ENCODE results near the gene TIMM8B.
A peak's percentile ranks its signal among the peaks of the same experiment; 100 is the strongest.

TIMM8B gene

GRCh38 chr11:112118176-112118575 is 31.6 kb upstream of the TIMM8B start:
- no peak overlapping the region for H2AFZ ChIP-seq (ENCODE audit: low read length)
- H3K18ac ChIP-seq (ENCODE audit: low read length): no peak overlapping the region
- no peaks in the 10 kb centered on the region for H3K79me1 ChIP-seq (ENCODE audit: low read depth, low read length)
- no peak for DNase-seq (ENCODE audit: low spot score)
- no peak overlapping the region for H3K4ac ChIP-seq (ENCODE audit: low read length)
- no peak overlapping the region for H3K14ac ChIP-seq (ENCODE audit: low read length)
- no CpG with 5 or more reads among the region's 2 CpGs for WGBS, 2 donors (ENCODE audit: extremely low coverage in 2 of 2, insufficient read length in 2 of 2, insufficient replicate concordance in 1 of 2)
- H2BK5ac ChIP-seq (ENCODE audit: low read length): no peak overlapping the region
- H4K8ac ChIP-seq (ENCODE audit: low read depth, low read length): no peak overlapping the region
- H3K27ac ChIP-seq (replicated peaks; ENCODE audit: low read length): no peak overlapping the region
- H4K91ac ChIP-seq (ENCODE audit: low read depth, low read length, poor library complexity): no peak overlapping the region
- H2BK120ac ChIP-seq (ENCODE audit: low read depth, low read length): no peak overlapping the region
- H3K9ac ChIP-seq (ENCODE audit: low read depth, low read length, poor library complexity): no peak overlapping the region
- H2BK15ac ChIP-seq (ENCODE audit: low read length): no peak overlapping the region
- no peaks in the 10 kb centered on the region for H3K4me1 ChIP-seq (ENCODE audit: control insufficient read depth in 2 of 2, insufficient read depth in 1 of 2, low read depth in 1 of 2, low read length in 2 of 2)
- no peak overlapping the region for H3K23ac ChIP-seq (ENCODE audit: low read depth, low read length, poor library complexity)
- no peak overlapping the region for H2BK12ac ChIP-seq (ENCODE audit: low read length)
- H3K27me3 ChIP-seq (ENCODE audit: control insufficient read depth in 3 of 3, insufficient read depth in 3 of 3, low read depth in 1 of 3, low read length in 3 of 3): no peaks in the 10 kb centered on the region
- no peak overlapping the region for H3K4me2 ChIP-seq (ENCODE audit: insufficient read depth, low read length, poor library complexity, severe bottlenecking)
- no peak overlapping the region for H3K4me3 ChIP-seq (ENCODE audit: low read length in 2 of 2)
- no peaks in the 10 kb centered on the region for H3K9me3 ChIP-seq (replicated peaks in 1 of 2; ENCODE audit: control insufficient read depth in 2 of 2, insufficient read depth in 1 of 2, low read depth in 1 of 2, low read length in 2 of 2)
- H2AK5ac ChIP-seq (ENCODE audit: low read depth, low read length): no peak overlapping the region
- H3K36me3 ChIP-seq (replicated peaks in 1 of 2; ENCODE audit: control insufficient read depth in 2 of 2, insufficient read depth in 2 of 2, low read length in 2 of 2): no peaks in the 10 kb centered on the region

GRCh38 chr11:112115386-112115785 is 28.8 kb upstream of the TIMM8B start:
- Histone ChIP-seq H2BK15ac (ENCODE audit: low read length) (no peak overlapping the region), H2AFZ (ENCODE audit: low read length) (no peak overlapping the region), H3K79me1 (ENCODE audit: low read depth, low read length) (no peaks in the 10 kb centered on the region), H3K9ac (ENCODE audit: low read depth, low read length, poor library complexity) (no peak overlapping the region), H4K91ac (ENCODE audit: low read depth, low read length, poor library complexity) (no peak overlapping the region), H3K27me3 (ENCODE audit: control insufficient read depth in 3 of 3, insufficient read depth in 3 of 3, low read depth in 1 of 3, low read length in 3 of 3) (no peaks in the 10 kb centered on the region), H2AK5ac (ENCODE audit: low read depth, low read length) (no peak overlapping the region), H2BK12ac (ENCODE audit: low read length) (no peak overlapping the region), H4K8ac (ENCODE audit: low read depth, low read length) (no peak overlapping the region), H3K14ac (ENCODE audit: low read length) (no peak overlapping the region), H3K23ac (ENCODE audit: low read depth, low read length, poor library complexity) (no peak overlapping the region), H3K4me1 (ENCODE audit: control insufficient read depth in 2 of 2, insufficient read depth in 1 of 2, low read depth in 1 of 2, low read length in 2 of 2) (no peaks in the 10 kb centered on the region), H3K4me2 (ENCODE audit: insufficient read depth, low read length, poor library complexity, severe bottlenecking) (no peak overlapping the region), H3K36me3 (replicated peaks in 1 of 2; ENCODE audit: control insufficient read depth in 2 of 2, insufficient read depth in 2 of 2, low read length in 2 of 2) (no peaks in the 10 kb centered on the region), H3K4ac (ENCODE audit: low read length) (no peak overlapping the region), H3K4me3 (ENCODE audit: low read length in 2 of 2) (no peak overlapping the region), H3K9me3 (replicated peaks in 1 of 2; ENCODE audit: control insufficient read depth in 2 of 2, insufficient read depth in 1 of 2, low read depth in 1 of 2, low read length in 2 of 2) (no peaks in the 10 kb centered on the region), H3K18ac (ENCODE audit: low read length) (no peak overlapping the region), H2BK5ac (ENCODE audit: low read length) (no peak overlapping the region), H2BK120ac (ENCODE audit: low read depth, low read length) (no peak overlapping the region), H3K27ac (replicated peaks; ENCODE audit: low read length) (no peak overlapping the region)
- WGBS, 2 donors (ENCODE audit: extremely low coverage in 2 of 2, insufficient read length in 2 of 2, insufficient replicate concordance in 1 of 2): no CpG with 5 or more reads among the region's 5 CpGs
- no peak for DNase-seq (ENCODE audit: low spot score)

GRCh38 chr11:112114460-112114859 is 27.9 kb upstream of the TIMM8B start:
- Histone ChIP-seq H3K9ac (ENCODE audit: low read depth, low read length, poor library complexity) (no peak overlapping the region), H3K27me3 (ENCODE audit: control insufficient read depth in 3 of 3, insufficient read depth in 3 of 3, low read depth in 1 of 3, low read length in 3 of 3) (no peaks in the 10 kb centered on the region), H3K36me3 (replicated peaks in 1 of 2; ENCODE audit: control insufficient read depth in 2 of 2, insufficient read depth in 2 of 2, low read length in 2 of 2) (no peaks in the 10 kb centered on the region), H4K8ac (ENCODE audit: low read depth, low read length) (no peak overlapping the region), H3K23ac (ENCODE audit: low read depth, low read length, poor library complexity) (no peak overlapping the region), H2BK15ac (ENCODE audit: low read length) (no peak overlapping the region), H3K4me3 (ENCODE audit: low read length in 2 of 2) (no peak overlapping the region), H2AFZ (ENCODE audit: low read length) (no peak overlapping the region), H4K91ac (ENCODE audit: low read depth, low read length, poor library complexity) (no peak overlapping the region), H3K79me1 (ENCODE audit: low read depth, low read length) (no peaks in the 10 kb centered on the region), H3K18ac (ENCODE audit: low read length) (no peak overlapping the region), H3K4me1 (ENCODE audit: control insufficient read depth in 2 of 2, insufficient read depth in 1 of 2, low read depth in 1 of 2, low read length in 2 of 2) (no peaks in the 10 kb centered on the region), H2AK5ac (ENCODE audit: low read depth, low read length) (no peak overlapping the region), H2BK5ac (ENCODE audit: low read length) (no peak overlapping the region), H3K14ac (ENCODE audit: low read length) (no peak overlapping the region), H2BK120ac (ENCODE audit: low read depth, low read length) (no peak overlapping the region), H3K4ac (ENCODE audit: low read length) (no peak overlapping the region), H3K9me3 (replicated peaks in 1 of 2; ENCODE audit: control insufficient read depth in 2 of 2, insufficient read depth in 1 of 2, low read depth in 1 of 2, low read length in 2 of 2) (no peaks in the 10 kb centered on the region), H2BK12ac (ENCODE audit: low read length) (no peak overlapping the region), H3K27ac (replicated peaks; ENCODE audit: low read length) (no peak overlapping the region), H3K4me2 (ENCODE audit: insufficient read depth, low read length, poor library complexity, severe bottlenecking) (no peak overlapping the region)
- WGBS, 2 donors (ENCODE audit: extremely low coverage in 2 of 2, insufficient read length in 2 of 2, insufficient replicate concordance in 1 of 2): no CpG with 5 or more reads among the region's 2 CpGs
- DNase-seq (ENCODE audit: low spot score): no peak

GRCh38 chr11:112113539-112114457 is 27.2 kb upstream of the TIMM8B start:
- peak; percentile 15 for DNase-seq (ENCODE audit: low spot score)
- Histone ChIP-seq H3K9me3 (replicated peaks in 1 of 2; ENCODE audit: control insufficient read depth in 2 of 2, insufficient read depth in 1 of 2, low read depth in 1 of 2, low read length in 2 of 2) (no peaks in the 10 kb centered on the region), H3K4me1 (ENCODE audit: control insufficient read depth in 2 of 2, insufficient read depth in 1 of 2, low read depth in 1 of 2, low read length in 2 of 2) (no peaks in the 10 kb centered on the region), H3K23ac (ENCODE audit: low read depth, low read length, poor library complexity) (no peak overlapping the region), H3K18ac (ENCODE audit: low read length) (no peak overlapping the region), H2BK120ac (ENCODE audit: low read depth, low read length) (no peak overlapping the region), H3K14ac (ENCODE audit: low read length) (no peak overlapping the region), H2AFZ (ENCODE audit: low read length) (peak overlapping the region; percentile 53), H3K27ac (replicated peaks; ENCODE audit: low read length) (no peak overlapping the region), H2BK12ac (ENCODE audit: low read length) (no peak overlapping the region), H2BK15ac (ENCODE audit: low read length) (no peak overlapping the region), H4K8ac (ENCODE audit: low read depth, low read length) (no peak overlapping the region), H3K36me3 (replicated peaks in 1 of 2; ENCODE audit: control insufficient read depth in 2 of 2, insufficient read depth in 2 of 2, low read length in 2 of 2) (no peaks in the 10 kb centered on the region), H3K9ac (ENCODE audit: low read depth, low read length, poor library complexity) (no peak overlapping the region), H3K27me3 (ENCODE audit: control insufficient read depth in 3 of 3, insufficient read depth in 3 of 3, low read depth in 1 of 3, low read length in 3 of 3) (no peaks in the 10 kb centered on the region), H2AK5ac (ENCODE audit: low read depth, low read length) (no peak overlapping the region), H3K79me1 (ENCODE audit: low read depth, low read length) (no peaks in the 10 kb centered on the region), H3K4ac (ENCODE audit: low read length) (no peak overlapping the region), H3K4me3 (ENCODE audit: low read length in 2 of 2) (no peak overlapping the region), H2BK5ac (ENCODE audit: low read length) (no peak overlapping the region), H3K4me2 (ENCODE audit: insufficient read depth, low read length, poor library complexity, severe bottlenecking) (no peak overlapping the region), H4K91ac (ENCODE audit: low read depth, low read length, poor library complexity) (no peak overlapping the region)
- WGBS, 2 donors (ENCODE audit: extremely low coverage in 2 of 2, insufficient read length in 2 of 2, insufficient replicate concordance in 1 of 2): no CpG with 5 or more reads among the region's 6 CpGs
